ENCODE data around the gene CTIF. TPM values are rescaled to one million over a fixed set of nuclear protein-coding genes. Genes with fewer than 3 reads are reported as not detected.

CTIF gene
- polyA plus RNA-seq, 1 donor from 2014 or later, result 50.2 TPM

- no peak overlapping the region for H3K4me3 ChIP-seq (ENCODE audit: low read length)
- no peak overlapping the region for H3K9ac ChIP-seq (ENCODE audit: low read length)
- H3K9me3 ChIP-seq (ENCODE audit: low read length), result no peaks in the 10 kb centered on the region
- no peak for TF ChIP-seq EZH2 (IDR thresholded peaks at IDR 0.05; ENCODE audit: borderline replicate concordance, insufficient read depth, low read length, poor library complexity, severe bottlenecking)
- TF ChIP-seq POLR2AphosphoS5 (IDR thresholded peaks at IDR 0.05), result no peak
- TF ChIP-seq, protein P1, sequence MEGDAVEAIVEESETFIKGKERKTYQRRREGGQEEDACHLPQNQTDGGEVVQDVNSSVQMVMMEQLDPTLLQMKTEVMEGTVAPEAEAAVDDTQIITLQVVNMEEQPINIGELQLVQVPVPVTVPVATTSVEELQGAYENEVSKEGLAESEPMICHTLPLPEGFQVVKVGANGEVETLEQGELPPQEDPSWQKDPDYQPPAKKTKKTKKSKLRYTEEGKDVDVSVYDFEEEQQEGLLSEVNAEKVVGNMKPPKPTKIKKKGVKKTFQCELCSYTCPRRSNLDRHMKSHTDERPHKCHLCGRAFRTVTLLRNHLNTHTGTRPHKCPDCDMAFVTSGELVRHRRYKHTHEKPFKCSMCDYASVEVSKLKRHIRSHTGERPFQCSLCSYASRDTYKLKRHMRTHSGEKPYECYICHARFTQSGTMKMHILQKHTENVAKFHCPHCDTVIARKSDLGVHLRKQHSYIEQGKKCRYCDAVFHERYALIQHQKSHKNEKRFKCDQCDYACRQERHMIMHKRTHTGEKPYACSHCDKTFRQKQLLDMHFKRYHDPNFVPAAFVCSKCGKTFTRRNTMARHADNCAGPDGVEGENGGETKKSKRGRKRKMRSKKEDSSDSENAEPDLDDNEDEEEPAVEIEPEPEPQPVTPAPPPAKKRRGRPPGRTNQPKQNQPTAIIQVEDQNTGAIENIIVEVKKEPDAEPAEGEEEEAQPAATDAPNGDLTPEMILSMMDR (IDR thresholded peaks at IDR 0.05; ENCODE audit: poor library complexity, severe bottlenecking), result no peak
- no peak for TF ChIP-seq MXI1 (conservative IDR thresholded peaks at IDR 0.05; ENCODE audit: poor library complexity, severe bottlenecking)
- no peak for TF ChIP-seq EP300 (conservative IDR thresholded peaks at IDR 0.05; ENCODE audit: poor library complexity, severe bottlenecking)
- no peak for TF ChIP-seq RAD21 (conservative IDR thresholded peaks at IDR 0.05)
- no peak for TF ChIP-seq SMC3 (conservative IDR thresholded peaks at IDR 0.05; ENCODE audit: poor library complexity)
- no peak for TF ChIP-seq TAF1 (IDR thresholded peaks at IDR 0.05; ENCODE audit: low read depth)
- TF ChIP-seq REST (IDR thresholded peaks at IDR 0.05; ENCODE audit: borderline replicate concordance), result no peak
- H2AFZ ChIP-seq (ENCODE audit: low read depth, low read length), result no peak overlapping the region
- no peak overlapping the region for H3K4me2 ChIP-seq (ENCODE audit: low read length)
- H4K20me1 ChIP-seq (ENCODE audit: insufficient read depth), result no peaks in the 10 kb centered on the region
- no peaks in the 10 kb centered on the region for H3K36me3 ChIP-seq (ENCODE audit: insufficient read depth, low read length)
- H3F3A ChIP-seq (ENCODE audit: insufficient read depth, low read length, poor library complexity, severe bottlenecking), result no peaks in the 10 kb centered on the region
- H3K27me3 ChIP-seq (ENCODE audit: insufficient read depth, low read depth, low read length), result no peaks in the 10 kb centered on the region
- no peaks in the 10 kb centered on the region for H3K9me2 ChIP-seq (ENCODE audit: insufficient read depth, low read length)
- H3K27ac ChIP-seq (ENCODE audit: low read length), result no peak overlapping the region
- peaks cover 36% of the 10 kb centered on the region for H3K79me2 ChIP-seq (replicated peaks; ENCODE audit: insufficient read depth, low read length)
Observed at GRCh38 chr18:48570313-48570712, 31.5 kb downstream of the CTIF start.

GRCh38 chr18:48571639-48572384, 33.0 kb downstream of the CTIF start:
- no peaks in the 10 kb centered on the region for H3K27me3 ChIP-seq (ENCODE audit: insufficient read depth, low read depth, low read length)
- no peak overlapping the region for H3K27ac ChIP-seq (ENCODE audit: low read length)
- peaks cover 2% of the 10 kb centered on the region for H3K36me3 ChIP-seq (ENCODE audit: insufficient read depth, low read length)
- no peaks in the 10 kb centered on the region for H4K20me1 ChIP-seq (ENCODE audit: insufficient read depth)
- TF ChIP-seq, protein P1 (IDR thresholded peaks at IDR 0.05; ENCODE audit: poor library complexity, severe bottlenecking), result no peak
- no peak for TF ChIP-seq EP300 (conservative IDR thresholded peaks at IDR 0.05; ENCODE audit: poor library complexity, severe bottlenecking)
- TF ChIP-seq MXI1 (conservative IDR thresholded peaks at IDR 0.05; ENCODE audit: poor library complexity, severe bottlenecking), result no peak
- no peak for TF ChIP-seq RAD21 (conservative IDR thresholded peaks at IDR 0.05)
- no peak for TF ChIP-seq POLR2AphosphoS5 (IDR thresholded peaks at IDR 0.05)
- no peak for TF ChIP-seq SMC3 (conservative IDR thresholded peaks at IDR 0.05; ENCODE audit: poor library complexity)
- TF ChIP-seq TAF1 (IDR thresholded peaks at IDR 0.05; ENCODE audit: low read depth), result no peak
- no peak for TF ChIP-seq REST (IDR thresholded peaks at IDR 0.05; ENCODE audit: borderline replicate concordance)
- TF ChIP-seq EZH2 (IDR thresholded peaks at IDR 0.05; ENCODE audit: borderline replicate concordance, insufficient read depth, low read length, poor library complexity, severe bottlenecking), result no peak
- H3K9me2 ChIP-seq (ENCODE audit: insufficient read depth, low read length), result no peaks in the 10 kb centered on the region
- H3K4me3 ChIP-seq (ENCODE audit: low read length), result no peak overlapping the region
- H3K79me2 ChIP-seq (replicated peaks; ENCODE audit: insufficient read depth, low read length), result peaks cover 33% of the 10 kb centered on the region
- H3K9ac ChIP-seq (ENCODE audit: low read length), result no peak overlapping the region
- no peak overlapping the region for H3K4me2 ChIP-seq (ENCODE audit: low read length)
- H2AFZ ChIP-seq (ENCODE audit: low read depth, low read length), result no peak overlapping the region
- H3K9me3 ChIP-seq (ENCODE audit: low read length), result no peaks in the 10 kb centered on the region
- no peaks in the 10 kb centered on the region for H3F3A ChIP-seq (ENCODE audit: insufficient read depth, low read length, poor library complexity, severe bottlenecking)

All from neural cell (in vitro differentiated cells).